ENCODE results near the gene MGAT3.

The MGAT3 gene

GRCh38 chr22:39471381-39472141 is 14.7 kb downstream of the MGAT3 start:
- DNase-seq (ENCODE audit: low spot score), result peak; percentile 5

GRCh38 chr22:39472570-39473556 is 16.1 kb downstream of the MGAT3 start:
- no peak for DNase-seq (ENCODE audit: low spot score)

- no peak for DNase-seq (ENCODE audit: low spot score)
These were observed 17.0 kb downstream of the MGAT3 start for GRCh38 chr22:39473851-39474250.

- no peak for DNase-seq (ENCODE audit: low spot score)
These were observed 17.7 kb downstream of the MGAT3 start for GRCh38 chr22:39474351-39475111.

GRCh38 chr22:39475337-39475736 is 18.5 kb downstream of the MGAT3 start:
- no peak for DNase-seq (ENCODE audit: low spot score)

- no peak for DNase-seq (ENCODE audit: low spot score)
These were observed 19.1 kb downstream of the MGAT3 start for GRCh38 chr22:39475902-39476301.

- DNase-seq (ENCODE audit: low spot score), result no peak
These were observed 19.9 kb downstream of the MGAT3 start for GRCh38 chr22:39476664-39477063.

- no peak for DNase-seq (ENCODE audit: low spot score)
These were observed 20.7 kb downstream of the MGAT3 start for GRCh38 chr22:39477542-39477941.

- no peak for DNase-seq (ENCODE audit: low spot score)
These were observed 21.6 kb downstream of the MGAT3 start for GRCh38 chr22:39478441-39478850.

GRCh38 chr22:39479254-39479653 is 22.4 kb downstream of the MGAT3 start:
- no peak for DNase-seq (ENCODE audit: low spot score)

- no peak for DNase-seq (ENCODE audit: low spot score)
These were observed 23.7 kb downstream of the MGAT3 start for GRCh38 chr22:39480557-39480956.

- no peak for DNase-seq (ENCODE audit: low spot score)
These were observed 24.2 kb downstream of the MGAT3 start for GRCh38 chr22:39481054-39481453.

- no peak for DNase-seq (ENCODE audit: low spot score)
These were observed 24.8 kb downstream of the MGAT3 start for GRCh38 chr22:39481595-39481994.

- no peak for DNase-seq (ENCODE audit: low spot score)
These were observed 26.0 kb downstream of the MGAT3 start for GRCh38 chr22:39482768-39483167.

- no peak for DNase-seq (ENCODE audit: low spot score)
These were observed 30.4 kb downstream of the MGAT3 start for GRCh38 chr22:39486951-39487825.

- DNase-seq (ENCODE audit: low spot score), result no peak
These were observed 31.2 kb downstream of the MGAT3 start for GRCh38 chr22:39487826-39488520.

GRCh38 chr22:39488563-39489083 is 31.8 kb downstream of the MGAT3 start:
- no peak for DNase-seq (ENCODE audit: low spot score)

- DNase-seq (ENCODE audit: low spot score), result no peak
These were observed 32.6 kb downstream of the MGAT3 start for GRCh38 chr22:39489094-39490068.

GRCh38 chr22:39490135-39490798 is 33.5 kb downstream of the MGAT3 start:
- DNase-seq (ENCODE audit: low spot score), result peak; percentile 76

Data from CD4-positive, alpha-beta T cell treated with Interleukin-6 at 100 ng/mL for 8 hours (primary cell).